ENCODE data around the gene PRKCB.

Gene PRKCB

DNA sequence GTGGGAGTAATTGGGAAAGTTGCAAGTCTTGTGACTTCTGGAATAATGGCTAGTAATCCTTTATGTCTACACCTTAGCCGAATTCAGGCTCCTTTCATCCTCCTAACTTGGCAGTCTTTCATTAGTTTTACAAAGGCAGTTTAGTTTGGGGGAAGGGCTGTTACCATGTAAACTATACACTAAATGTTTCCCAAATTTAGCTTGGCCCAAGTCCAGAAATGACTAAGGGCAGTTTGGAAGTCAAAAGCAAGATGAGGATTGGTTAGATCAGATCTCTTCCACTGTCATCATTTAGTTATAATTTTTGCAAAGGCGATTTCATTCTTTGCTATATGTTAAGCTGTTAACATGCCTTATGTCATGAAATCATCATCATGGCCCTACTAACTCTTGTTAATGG is 304.9 kb downstream of the PRKCB start:
- peaks cover 55% of the 10 kb centered on the region for H3K36me3 ChIP-seq
- TF ChIP-seq, protein P1, sequence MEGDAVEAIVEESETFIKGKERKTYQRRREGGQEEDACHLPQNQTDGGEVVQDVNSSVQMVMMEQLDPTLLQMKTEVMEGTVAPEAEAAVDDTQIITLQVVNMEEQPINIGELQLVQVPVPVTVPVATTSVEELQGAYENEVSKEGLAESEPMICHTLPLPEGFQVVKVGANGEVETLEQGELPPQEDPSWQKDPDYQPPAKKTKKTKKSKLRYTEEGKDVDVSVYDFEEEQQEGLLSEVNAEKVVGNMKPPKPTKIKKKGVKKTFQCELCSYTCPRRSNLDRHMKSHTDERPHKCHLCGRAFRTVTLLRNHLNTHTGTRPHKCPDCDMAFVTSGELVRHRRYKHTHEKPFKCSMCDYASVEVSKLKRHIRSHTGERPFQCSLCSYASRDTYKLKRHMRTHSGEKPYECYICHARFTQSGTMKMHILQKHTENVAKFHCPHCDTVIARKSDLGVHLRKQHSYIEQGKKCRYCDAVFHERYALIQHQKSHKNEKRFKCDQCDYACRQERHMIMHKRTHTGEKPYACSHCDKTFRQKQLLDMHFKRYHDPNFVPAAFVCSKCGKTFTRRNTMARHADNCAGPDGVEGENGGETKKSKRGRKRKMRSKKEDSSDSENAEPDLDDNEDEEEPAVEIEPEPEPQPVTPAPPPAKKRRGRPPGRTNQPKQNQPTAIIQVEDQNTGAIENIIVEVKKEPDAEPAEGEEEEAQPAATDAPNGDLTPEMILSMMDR (IDR thresholded peaks at IDR 0.05), result no peak
- no peaks in the 10 kb centered on the region for H3K4me1 ChIP-seq (ENCODE audit: control insufficient read depth in 1 of 2, insufficient read depth in 1 of 2, low read depth in 1 of 2, low read length in 1 of 2)
- H3K27me3 ChIP-seq, result no peaks in the 10 kb centered on the region
- no peak overlapping the region for H3K4me3 ChIP-seq (ENCODE audit: low read depth in 1 of 2, low read length in 1 of 2)
- H3K27ac ChIP-seq, result no peak overlapping the region
- no peaks in the 10 kb centered on the region for H3K9me3 ChIP-seq

DNA sequence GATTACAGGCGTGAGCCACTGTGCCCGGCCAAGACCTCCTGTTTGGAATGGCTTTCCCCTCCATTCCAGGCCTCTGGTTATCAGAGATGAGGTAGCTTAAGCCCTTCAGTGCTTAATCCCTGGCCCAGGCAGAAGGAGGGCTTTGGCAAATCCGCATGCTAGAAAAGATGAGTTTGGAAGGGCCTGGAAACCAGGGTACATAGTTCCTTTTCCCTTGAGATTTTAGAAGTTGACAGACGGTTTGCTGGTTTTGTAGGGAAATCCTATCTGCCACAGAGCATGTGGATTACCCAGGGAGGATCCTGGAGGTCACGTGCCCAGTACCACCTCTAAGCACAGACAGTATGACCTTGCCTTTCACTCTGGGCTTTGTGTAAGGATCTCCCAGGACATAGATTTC is 305.7 kb downstream of the PRKCB start:
- Histone ChIP-seq H3K4me3 (ENCODE audit: low read depth in 1 of 2, low read length in 1 of 2) (no peak overlapping the region), H3K9me3 (no peaks in the 10 kb centered on the region), H3K27me3 (no peaks in the 10 kb centered on the region), H3K27ac (no peak overlapping the region), H3K36me3 (peaks cover 55% of the 10 kb centered on the region), H3K4me1 (ENCODE audit: control insufficient read depth in 1 of 2, insufficient read depth in 1 of 2, low read depth in 1 of 2, low read length in 1 of 2) (no peaks in the 10 kb centered on the region)
- TF ChIP-seq, protein P1 (IDR thresholded peaks at IDR 0.05), result no peak

DNA sequence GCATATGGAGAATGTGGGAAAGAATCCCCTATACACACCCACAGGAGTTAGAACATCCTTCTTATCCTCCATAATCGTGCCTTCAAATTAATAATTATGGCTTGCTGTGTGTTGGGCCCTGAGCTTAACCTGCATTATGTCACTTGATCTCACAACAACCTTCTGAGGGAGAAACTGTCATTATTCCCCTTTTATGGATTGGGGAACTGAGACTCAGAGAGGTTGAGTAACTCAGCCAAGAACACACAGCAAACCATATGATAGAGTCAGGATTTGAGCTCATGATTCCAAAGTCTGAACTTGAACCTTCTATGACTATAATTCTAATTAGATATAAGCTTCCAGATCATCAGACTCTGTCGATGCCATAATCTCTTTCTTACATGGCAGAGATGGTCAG is 306.1 kb downstream of the PRKCB start:
- Histone ChIP-seq H3K9me3 (no peaks in the 10 kb centered on the region), H3K4me3 (ENCODE audit: low read depth in 1 of 2, low read length in 1 of 2) (no peak overlapping the region), H3K4me1 (ENCODE audit: control insufficient read depth in 1 of 2, insufficient read depth in 1 of 2, low read depth in 1 of 2, low read length in 1 of 2) (no peaks in the 10 kb centered on the region), H3K27me3 (no peaks in the 10 kb centered on the region), H3K27ac (no peak overlapping the region), H3K36me3 (peaks cover 54% of the 10 kb centered on the region)
- TF ChIP-seq, protein P1 (IDR thresholded peaks at IDR 0.05), result no peak

DNA sequence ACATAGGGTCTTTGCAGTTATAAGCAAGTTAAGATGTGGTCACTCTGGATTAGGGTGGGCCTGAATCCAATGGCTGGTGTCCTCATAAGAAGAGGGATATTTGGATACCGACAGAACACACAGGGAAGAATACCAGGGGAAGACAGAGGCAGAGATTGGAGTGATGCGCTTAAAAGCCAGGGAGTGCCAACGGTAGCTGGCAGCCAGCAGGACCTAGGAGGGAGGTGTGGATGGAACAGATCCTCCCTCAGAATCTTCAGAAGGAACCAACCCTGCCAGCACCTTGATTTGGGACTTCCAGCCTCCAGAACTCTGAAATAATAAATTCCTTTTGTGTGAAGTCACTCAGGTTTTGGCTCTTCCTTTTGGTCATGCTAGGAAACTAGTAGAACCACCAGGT is 310.1 kb downstream of the PRKCB start:
- Histone ChIP-seq H3K4me3 (ENCODE audit: low read depth in 1 of 2, low read length in 1 of 2) (no peak overlapping the region), H3K9me3 (no peaks in the 10 kb centered on the region), H3K4me1 (ENCODE audit: control insufficient read depth in 1 of 2, insufficient read depth in 1 of 2, low read depth in 1 of 2, low read length in 1 of 2) (no peaks in the 10 kb centered on the region), H3K36me3 (peaks cover 29% of the 10 kb centered on the region), H3K27me3 (no peaks in the 10 kb centered on the region), H3K27ac (no peak overlapping the region)
- TF ChIP-seq, protein P1 (IDR thresholded peaks at IDR 0.05), result no peak

DNA sequence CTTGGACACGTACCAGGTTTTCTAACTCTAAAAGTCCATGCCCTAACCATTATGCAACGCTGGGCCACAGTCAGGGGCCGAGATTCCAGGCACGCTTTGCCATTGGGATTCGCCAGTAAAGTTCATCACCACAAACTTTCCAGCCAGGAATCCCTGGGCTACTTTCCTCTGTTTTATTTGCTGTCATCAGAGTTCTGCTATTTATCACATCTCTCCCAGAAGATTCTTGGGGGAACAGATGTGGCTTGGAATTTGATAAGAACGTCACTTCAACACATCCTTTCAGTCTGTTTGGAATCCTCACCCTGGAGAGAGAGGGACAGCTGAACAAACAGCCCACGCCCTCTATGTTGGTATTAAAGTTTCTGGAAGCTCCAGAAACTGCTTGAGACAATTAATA is 310.7 kb downstream of the PRKCB start:
- Histone ChIP-seq H3K9me3 (no peaks in the 10 kb centered on the region), H3K4me1 (ENCODE audit: control insufficient read depth in 1 of 2, insufficient read depth in 1 of 2, low read depth in 1 of 2, low read length in 1 of 2) (no peaks in the 10 kb centered on the region), H3K27ac (no peak overlapping the region), H3K27me3 (no peaks in the 10 kb centered on the region), H3K36me3 (peaks cover 29% of the 10 kb centered on the region), H3K4me3 (ENCODE audit: low read depth in 1 of 2, low read length in 1 of 2) (no peak overlapping the region)
- TF ChIP-seq, protein P1 (IDR thresholded peaks at IDR 0.05), result no peak

DNA sequence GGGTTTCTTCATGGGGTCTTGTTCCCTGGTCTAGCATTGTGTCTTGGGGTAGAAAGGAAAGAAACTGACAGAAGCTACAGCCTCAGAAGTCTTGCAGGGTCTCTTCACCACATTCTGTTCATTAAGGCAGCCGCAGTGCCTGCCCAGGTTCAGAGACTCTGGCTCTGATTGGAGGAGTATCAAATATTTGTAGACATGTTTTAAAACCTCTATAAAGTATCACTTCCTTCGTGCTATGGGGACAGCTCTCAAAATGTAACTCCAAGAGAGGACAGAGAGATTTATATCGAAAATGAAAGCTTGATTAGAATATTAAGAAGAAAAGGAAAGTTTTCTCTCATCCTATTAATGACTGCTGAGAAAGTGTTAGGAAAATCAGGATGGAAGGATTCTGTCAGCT is 313.3 kb downstream of the PRKCB start:
- Histone ChIP-seq H3K27me3 (no peaks in the 10 kb centered on the region), H3K36me3 (peaks cover 25% of the 10 kb centered on the region), H3K9me3 (no peaks in the 10 kb centered on the region), H3K4me3 (ENCODE audit: low read depth in 1 of 2, low read length in 1 of 2) (no peak overlapping the region), H3K27ac (no peak overlapping the region), H3K4me1 (ENCODE audit: control insufficient read depth in 1 of 2, insufficient read depth in 1 of 2, low read depth in 1 of 2, low read length in 1 of 2) (no peaks in the 10 kb centered on the region)
- TF ChIP-seq, protein P1 (IDR thresholded peaks at IDR 0.05), result no peak

Data from neutrophil (primary cell).